Kidney (tissue), 14 donors: ENCODE measurements around the gene WNT6. TPM values are rescaled to one million over a fixed set of nuclear protein-coding genes. Genes with fewer than 3 reads are reported as not detected.

Source experiments
- DNase-seq, 5 donors: peaks; one replicate each; pipeline ENCODE4 v3.0.0-alpha.2; 2013 to 2020
- FAIRE-seq: peaks from 2 replicates; lab custom pipeline; 2012; peaks lifted over from hg19 to GRCh38; lab: Jason Lieb, UNC
- H3K27ac ChIP-seq, 2 donors: one replicate each; pipeline ENCODE4 v1.7.0; 2013; ENCODE audit warnings: low read depth in 2 of 2, low read length in 2 of 2, inconsistent platforms in 1 of 2
- H3K27me3 ChIP-seq: one replicate; pipeline ENCODE4 v1.7.1; 2013; ENCODE audit warnings: low read length, inconsistent platforms; ENCODE audit not compliant: control insufficient read depth, insufficient read depth
- H3K36me3 ChIP-seq, 3 donors: one replicate each; pipeline versions ENCODE4 v1.7.0 to v1.7.1; 2013; ENCODE audit warnings: low read length in 3 of 3, control low read depth in 1 of 3, inconsistent platforms in 1 of 3; ENCODE audit not compliant: insufficient read depth in 3 of 3, control insufficient read depth in 2 of 3
- H3K4me1 ChIP-seq, 3 donors: one replicate each; pipeline versions ENCODE4 v1.7.0 to v1.7.1; 2013; ENCODE audit warnings: low read length in 3 of 3, inconsistent platforms in 1 of 3, low read depth in 1 of 3; ENCODE audit not compliant: control insufficient read depth in 2 of 3, insufficient read depth in 2 of 3
- H3K4me3 ChIP-seq, 3 donors: one replicate each; pipeline versions ENCODE4 v1.7.0 to v1.8.1; 2013; ENCODE audit warnings: low read length in 3 of 3, control low read depth in 1 of 3, inconsistent platforms in 1 of 3
- H3K9ac ChIP-seq, 3 donors: one replicate each; pipeline versions ENCODE4 v1.7.0 to v1.7.1; 2013; ENCODE audit warnings: low read length in 3 of 3, control low read depth in 1 of 3, inconsistent platforms in 1 of 3
- H3K9me3 ChIP-seq, 3 donors: one replicate each; pipeline versions ENCODE4 v1.7.0 to v1.7.1; 2013; ENCODE audit warnings: low read length in 3 of 3, control low read depth in 1 of 3, inconsistent platforms in 1 of 3; ENCODE audit not compliant: control insufficient read depth in 2 of 3, insufficient read depth in 1 of 3
- intact Hi-C: fragments of 100-400 bp; cut with DNase I; formaldehyde crosslinking; loops from one replicate; pipeline ENCODE4 v1.11.1; 2022
- polyA plus RNA-seq: library from polyadenylated mRNA; stranded (reverse); fragments of 350-450 nt; fragmentation: Illumina TruSeq; extraction: RNeasy Lipid Tissue Mini Kit (QIAGEN cat#74804); gene quantifications from one replicate; pipeline ENCODE4 v1.2.3, GENCODE V29; 2014; ENCODE audit warnings: low read depth, low replicate concordance; ENCODE audit not compliant: insufficient read depth
- total RNA-seq: library from RNA; stranded (reverse); fragmentation: NEBNext Ultra II Directional; extraction: Animal tissue kit (Norgen Biotek cat#: 25700); gene quantifications from one replicate; pipeline ENCODE4 v1.2.1, GENCODE V29; 2021
- TF ChIP-seq, protein P1 (sequence below): IDR thresholded peaks from 3 replicates; pipeline ENCODE4 v1.5.1; 2012; ENCODE audit warnings: mild to moderate bottlenecking, moderate library complexity, borderline replicate concordance; ENCODE audit not compliant: insufficient read depth; ENCODE audit errors: extremely low read depth
- donor health status: control.
- donor health status: control.
- donor health status: control.
- donor health status: control.
- donor health status: control.
- donor health status: DM: yes; HTN: yes; CAD: no.
- donor health status: Normal renal cell carcinoma (clear cell type).

WNT6 gene
- total and polyA plus RNA-seq, 2 donors from 2014 or later: 0.57 to 0.75 TPM

DNA sequence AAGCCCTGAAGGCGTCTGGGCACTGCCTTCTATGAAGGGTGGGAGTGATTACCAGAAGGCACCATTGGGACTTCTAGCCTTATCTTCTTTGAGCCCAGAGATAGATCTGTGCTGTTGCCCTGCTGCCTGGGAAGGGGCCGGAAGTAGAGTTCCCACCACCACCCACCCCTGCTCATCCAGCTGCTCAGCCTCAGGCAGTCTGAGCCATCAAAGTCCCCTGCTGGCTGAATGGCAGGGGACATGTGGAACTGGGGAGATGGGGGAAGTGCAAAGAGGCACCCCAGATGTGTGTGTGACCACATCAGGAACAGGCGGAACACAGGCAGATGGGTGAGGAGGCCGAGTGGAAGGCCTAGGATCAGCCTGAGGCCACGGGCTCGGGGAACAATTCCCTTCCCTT, 17.7 kb downstream of the WNT6 start:
- TF ChIP-seq, protein P1, sequence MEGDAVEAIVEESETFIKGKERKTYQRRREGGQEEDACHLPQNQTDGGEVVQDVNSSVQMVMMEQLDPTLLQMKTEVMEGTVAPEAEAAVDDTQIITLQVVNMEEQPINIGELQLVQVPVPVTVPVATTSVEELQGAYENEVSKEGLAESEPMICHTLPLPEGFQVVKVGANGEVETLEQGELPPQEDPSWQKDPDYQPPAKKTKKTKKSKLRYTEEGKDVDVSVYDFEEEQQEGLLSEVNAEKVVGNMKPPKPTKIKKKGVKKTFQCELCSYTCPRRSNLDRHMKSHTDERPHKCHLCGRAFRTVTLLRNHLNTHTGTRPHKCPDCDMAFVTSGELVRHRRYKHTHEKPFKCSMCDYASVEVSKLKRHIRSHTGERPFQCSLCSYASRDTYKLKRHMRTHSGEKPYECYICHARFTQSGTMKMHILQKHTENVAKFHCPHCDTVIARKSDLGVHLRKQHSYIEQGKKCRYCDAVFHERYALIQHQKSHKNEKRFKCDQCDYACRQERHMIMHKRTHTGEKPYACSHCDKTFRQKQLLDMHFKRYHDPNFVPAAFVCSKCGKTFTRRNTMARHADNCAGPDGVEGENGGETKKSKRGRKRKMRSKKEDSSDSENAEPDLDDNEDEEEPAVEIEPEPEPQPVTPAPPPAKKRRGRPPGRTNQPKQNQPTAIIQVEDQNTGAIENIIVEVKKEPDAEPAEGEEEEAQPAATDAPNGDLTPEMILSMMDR: no peak
- intact Hi-C loops: no loop called here

DNA sequence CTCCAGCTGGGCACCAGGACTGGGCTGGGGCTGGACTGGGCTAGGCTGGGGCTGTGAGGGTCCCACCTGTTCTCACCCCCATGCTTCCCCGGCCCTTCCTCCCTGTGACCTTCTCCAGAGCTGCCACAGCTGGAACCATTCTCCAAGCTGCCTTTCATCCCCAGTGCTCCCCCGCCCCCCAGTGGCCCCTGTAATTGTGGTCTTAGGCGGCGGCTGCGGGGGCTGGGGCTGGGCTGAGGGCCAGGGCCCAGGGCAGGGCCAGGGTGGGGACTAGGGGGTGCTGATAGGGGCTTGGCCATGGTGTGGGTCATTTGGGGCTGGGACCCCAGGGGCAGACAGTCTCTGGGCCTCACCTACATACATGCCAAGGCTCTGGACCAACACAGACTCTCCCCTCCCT, 18.3 kb downstream of the WNT6 start:
- TF ChIP-seq, protein P1: no peak
- FAIRE-seq: no peak
- Histone ChIP-seq H3K27ac (no peak overlapping the region), H3K36me3 (no peaks in the 10 kb centered on the region), H3K27me3 (peaks cover 50% of the 10 kb centered on the region), H3K4me3 (no peak overlapping the region), H3K4me1 (peaks cover 0 to 8% (median 4%) of the 10 kb centered on the region in 3 donors), H3K9ac (no peak overlapping the region), H3K9me3 (no peaks in the 10 kb centered on the region)
- intact Hi-C loops: no loop called here
- DNase-seq: peak in 3 of 5 donors; percentile 33 to 60 (median 36)

More for the DNA sequence above, 17.7 kb downstream of the WNT6 start:
- no peaks in the 10 kb centered on the region for H3K36me3 ChIP-seq
- H3K27ac ChIP-seq: no peak overlapping the region
- peaks cover 0 to 7% (median 4%) of the 10 kb centered on the region in 3 donors for H3K4me1 ChIP-seq
- H3K9ac ChIP-seq: no peak overlapping the region
- no peaks in the 10 kb centered on the region for H3K9me3 ChIP-seq
- H3K27me3 ChIP-seq: peaks cover 49% of the 10 kb centered on the region
- no peak overlapping the region for H3K4me3 ChIP-seq
- DNase-seq: peak in 1 of 5 donors; percentile 33
- no peak for FAIRE-seq

DNA sequence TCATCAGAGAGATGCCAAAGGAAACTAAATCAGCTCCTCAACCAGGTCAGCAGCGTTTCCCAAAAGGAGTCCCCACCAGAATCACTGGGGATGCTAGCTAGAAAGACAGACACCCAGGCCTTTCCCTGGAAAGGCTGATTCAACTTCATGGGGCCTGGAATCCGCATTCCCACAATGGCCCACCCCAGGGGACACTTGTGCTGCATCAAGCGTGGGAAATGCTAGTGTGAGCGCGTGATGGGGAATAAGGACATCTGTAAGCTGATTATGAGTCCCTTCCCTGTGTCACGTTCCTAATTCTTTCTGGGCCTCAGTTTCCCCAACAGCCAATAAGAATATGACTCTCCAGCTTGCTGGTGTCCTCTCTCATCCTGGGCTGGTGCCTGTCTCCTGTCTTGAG, 18.9 kb downstream of the WNT6 start:
- Histone ChIP-seq H3K4me3 (no peak overlapping the region), H3K9me3 (no peaks in the 10 kb centered on the region), H3K9ac (no peak overlapping the region), H3K27me3 (peaks cover 49% of the 10 kb centered on the region), H3K27ac (no peak overlapping the region), H3K36me3 (no peaks in the 10 kb centered on the region), H3K4me1 (peaks cover 0 to 12% (median 4%) of the 10 kb centered on the region in 3 donors)
- TF ChIP-seq, protein P1: no peak
- DNase-seq (peak in 2 of 5 donors; percentile 9 to 26), FAIRE-seq (no peak)
- intact Hi-C loops: no loop called here
